Measurements from ENCODE around the gene EOLA1. TPM values are rescaled to one million over a fixed set of nuclear protein-coding genes. Genes with fewer than 3 reads are reported as not detected.
"Not testable (repeated sequence)": the region's sequence is repeated elsewhere in the genome, so short reads cannot be mapped to it uniquely, and the experiment has no call there.

The EOLA1 gene
- total RNA-seq, 1 donor from 2014 or later: 25.2 TPM

DNA sequence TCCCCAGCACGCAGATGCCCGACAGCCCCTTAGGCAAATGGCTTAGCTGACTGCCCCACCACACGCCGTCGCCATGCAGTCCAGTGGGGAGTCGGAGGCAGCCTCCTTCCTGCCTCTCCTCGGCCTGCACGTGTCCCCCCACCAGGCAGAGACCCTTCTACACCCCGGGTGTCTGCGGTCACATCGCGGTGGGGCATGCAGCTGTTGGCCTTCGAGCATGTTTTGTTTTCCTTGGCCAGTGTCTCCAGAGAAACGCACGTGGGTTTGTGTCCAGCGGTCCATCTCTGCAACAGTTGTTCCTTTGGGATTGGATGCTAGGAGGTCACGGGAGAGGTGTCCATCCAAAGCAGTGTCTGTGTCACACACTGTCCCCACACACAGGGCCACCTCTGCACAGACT lies 54.4 kb downstream of the EOLA1 start, which contains the start of gene HSFX2:
HSFX2 (minus strand) TSS at position 101 of the 400 bp plus-strand sequence. CDS start 614 bp downstream, outside the sequence.
- H3K36me3 Mint-ChIP-seq (ENCODE audit: low read depth); H3K27ac Mint-ChIP-seq; DNase-seq (ENCODE audit: low spot score); H3K27me3 Mint-ChIP-seq (ENCODE audit: low read depth); intact Hi-C loops (cut with micrococcal nuclease); H3K9me3 Mint-ChIP-seq; H3K4me1 Mint-ChIP-seq (ENCODE audit: low read depth); H3K4me3 Mint-ChIP-seq (ENCODE audit: low read depth): not testable (repeated sequence)

DNA sequence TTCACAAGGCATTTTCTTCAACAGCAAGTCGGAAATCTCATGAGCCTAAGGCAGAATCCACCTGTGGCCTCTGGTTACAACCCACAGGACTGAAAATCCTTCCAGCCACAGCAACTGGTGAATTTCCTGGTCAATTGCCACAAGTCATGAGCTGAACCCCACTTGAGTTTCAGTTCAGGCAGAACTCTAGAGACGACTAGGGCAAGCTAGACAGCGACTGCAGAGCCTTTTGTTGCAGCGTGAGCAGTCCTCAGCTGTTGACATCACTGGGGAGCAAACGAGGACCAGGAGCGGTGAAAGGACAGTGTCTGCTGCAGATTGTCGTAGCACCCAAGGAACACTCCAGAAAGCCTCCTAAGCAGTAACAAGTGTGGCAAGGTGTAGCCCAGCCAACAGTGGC lies 55.1 kb downstream of the EOLA1 start:
- H3K4me1 Mint-ChIP-seq (ENCODE audit: low read depth); intact Hi-C loops (cut with micrococcal nuclease); H3K36me3 Mint-ChIP-seq (ENCODE audit: low read depth): not testable (repeated sequence)

More for the DNA sequence above, 55.1 kb downstream of the EOLA1 start:
- H3K4me3 Mint-ChIP-seq (ENCODE audit: low read depth); DNase-seq (ENCODE audit: low spot score); H3K9me3 Mint-ChIP-seq; H3K27ac Mint-ChIP-seq; H3K27me3 Mint-ChIP-seq (ENCODE audit: low read depth): not testable (repeated sequence)

Other genes with a start within 250 kb of the EOLA1 start
- 40.4 and 43.7 TPM in 2 replicates for gene IDS, start 35.7 kb upstream of the EOLA1 start, total RNA-seq
- gene HSFX3, start 8.9 kb downstream of the EOLA1 start, total RNA-seq: 0.27 TPM in 1 of 2 replicates, not detected in the other
- not detected in 2 replicates for gene MAGEA9B, start 46.4 kb downstream of the EOLA1 start, total RNA-seq
- 0.23 TPM in 1 of 2 replicates, not detected in the other for gene HSFX2, start 54.3 kb downstream of the EOLA1 start, total RNA-seq
- 16.1 and 17.2 TPM in 2 replicates for gene TMEM185A, start 90.8 kb downstream of the EOLA1 start, total RNA-seq
- not detected in 2 replicates for gene MAGEA11, start 171.0 kb downstream of the EOLA1 start, total RNA-seq
- gene HSFX1, start 233.1 kb downstream of the EOLA1 start, total RNA-seq: 0.57 and 1.2 TPM in 2 replicates
- not detected in 2 replicates for gene MAGEA9, start 240.9 kb downstream of the EOLA1 start, total RNA-seq

Data from activated T-helper 2 cell treated with anti-CD3 and anti-CD28 coated beads, Interferon-gamma antibody, Interleukin-2, Interleukin-4, amounts not matched to agents 10 μg/mL and 5 μg/mL and 100 μg/mL, durations not matched to agents 14 hours and 24 hours and 36 hours (primary cell).